ENCODE data around the gene LONRF2. TPM values are rescaled to one million over a fixed set of nuclear protein-coding genes. Genes with fewer than 3 reads are reported as not detected.

Gene LONRF2
- total and polyA plus RNA-seq, 2 donors (not counting 1 experiment from before 2014, with no cell fraction given) = under 0.01 to 0.01 TPM

- H3K9ac ChIP-seq (ENCODE audit: insufficient read depth, low read length) = no peak overlapping the region
- H3K27ac ChIP-seq (ENCODE audit: insufficient read depth, low read length) = no peak overlapping the region
- H3K27me3 ChIP-seq (ENCODE audit: control insufficient read depth, insufficient read depth, low read length) = no peaks in the 10 kb centered on the region
- peak; percentile 72 to 85 for DNase-seq (ENCODE audit: low read depth in 2 of 2)
- H3K4me2 ChIP-seq (ENCODE audit: extremely low read depth, insufficient read depth, low read length) = no peak overlapping the region
- no peaks in the 10 kb centered on the region for H3K9me3 ChIP-seq (ENCODE audit: control insufficient read depth, insufficient read depth, low read depth, low read length)
- H3K79me2 ChIP-seq (ENCODE audit: control insufficient read depth, insufficient read depth, low read length) = no peaks in the 10 kb centered on the region
- H3K4me1 ChIP-seq (ENCODE audit: control insufficient read depth, extremely low read depth, insufficient read depth, low read length) = no peaks in the 10 kb centered on the region
- TF ChIP-seq EZH2 (IDR thresholded peaks at IDR 0.05; ENCODE audit: low read length, missing control alignments) = no peak
- peak; percentile 59 to 70 for TF ChIP-seq CTCF (conservative IDR thresholded peaks at IDR 0.05 in 1 of 2, IDR thresholded peaks at IDR 0.05 in 1 of 2; ENCODE audit: low read depth in 1 of 2, low read length in 2 of 2)
- no peaks in the 10 kb centered on the region for H4K20me1 ChIP-seq (ENCODE audit: control insufficient read depth, extremely low read depth, insufficient read depth, low read length)
- H3K4me3 ChIP-seq (replicated peaks in 1 of 4; ENCODE audit: control extremely low read depth in 1 of 4, insufficient read depth in 1 of 4, low read depth in 3 of 4, low read length in 4 of 4) = no peak overlapping the region
- H2AFZ ChIP-seq (ENCODE audit: low read length) = no peak overlapping the region
- no peaks in the 10 kb centered on the region for H3K36me3 ChIP-seq (ENCODE audit: control insufficient read depth, insufficient read depth, low read length)
Measured at GRCh38 chr2:100260712-100261620, 61.3 kb downstream of the LONRF2 start.

DNA sequence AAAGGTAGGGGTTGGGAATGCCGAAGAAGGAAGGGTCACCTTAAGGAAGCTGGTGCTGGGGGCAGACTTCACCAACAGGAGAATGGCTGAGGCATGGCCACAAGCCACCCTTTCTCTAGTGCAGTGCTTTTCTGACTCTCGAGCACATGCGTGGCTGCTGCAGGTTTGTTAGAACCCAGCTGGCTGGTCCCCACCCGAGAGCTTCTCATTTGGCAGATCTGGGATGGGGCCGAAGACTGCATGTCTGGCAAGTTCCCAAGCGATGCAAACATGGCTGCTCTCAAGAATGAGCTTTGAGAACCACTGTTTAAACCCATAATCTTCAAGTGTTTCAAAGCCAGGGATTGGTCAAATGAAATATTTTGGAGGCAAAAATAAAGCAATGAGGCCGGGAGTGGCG is 63.2 kb downstream of the LONRF2 start:
- H3K79me2 ChIP-seq (ENCODE audit: control insufficient read depth, insufficient read depth, low read length) = no peaks in the 10 kb centered on the region
- no peak overlapping the region for H3K4me2 ChIP-seq (ENCODE audit: extremely low read depth, insufficient read depth, low read length)
- no peak overlapping the region for H3K9ac ChIP-seq (ENCODE audit: insufficient read depth, low read length)
- no peaks in the 10 kb centered on the region for H3K9me3 ChIP-seq (ENCODE audit: control insufficient read depth, insufficient read depth, low read depth, low read length)
- no peaks in the 10 kb centered on the region for H3K27me3 ChIP-seq (ENCODE audit: control insufficient read depth, insufficient read depth, low read length)
- no peak overlapping the region for H3K27ac ChIP-seq (ENCODE audit: insufficient read depth, low read length)
- no peaks in the 10 kb centered on the region for H3K4me1 ChIP-seq (ENCODE audit: control insufficient read depth, extremely low read depth, insufficient read depth, low read length)
- no peaks in the 10 kb centered on the region for H3K36me3 ChIP-seq (ENCODE audit: control insufficient read depth, insufficient read depth, low read length)
- H4K20me1 ChIP-seq (ENCODE audit: control insufficient read depth, extremely low read depth, insufficient read depth, low read length) = no peaks in the 10 kb centered on the region
- no peak for TF ChIP-seq EZH2 (IDR thresholded peaks at IDR 0.05; ENCODE audit: low read length, missing control alignments)
- TF ChIP-seq CTCF (conservative IDR thresholded peaks at IDR 0.05 in 1 of 2, IDR thresholded peaks at IDR 0.05 in 1 of 2; ENCODE audit: low read depth in 1 of 2, low read length in 2 of 2) = no peak
- no peak overlapping the region for H2AFZ ChIP-seq (ENCODE audit: low read length)
- no peak overlapping the region for H3K4me3 ChIP-seq (replicated peaks in 1 of 4; ENCODE audit: control extremely low read depth in 1 of 4, insufficient read depth in 1 of 4, low read depth in 3 of 4, low read length in 4 of 4)
- no peak for DNase-seq (ENCODE audit: low read depth in 2 of 2)

DNA sequence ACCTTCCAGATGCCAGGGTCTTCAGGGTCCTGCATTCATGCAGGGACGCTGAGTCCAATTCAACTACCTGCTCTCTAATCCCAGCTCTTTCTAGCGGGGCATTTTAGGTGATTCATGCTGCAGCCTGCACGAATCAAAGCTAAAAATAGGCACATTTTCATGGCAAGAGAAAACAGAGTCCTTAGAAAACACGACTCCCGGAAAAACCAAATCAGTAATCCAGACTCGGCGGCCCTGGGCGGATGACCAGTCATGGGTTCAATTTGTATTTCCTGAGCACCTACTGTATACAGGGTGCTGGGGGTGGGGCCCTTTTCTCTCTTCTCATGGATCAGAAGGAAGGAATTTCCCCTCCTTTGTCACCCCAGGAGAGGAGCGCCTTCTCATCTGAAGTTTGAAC is 64.4 kb downstream of the LONRF2 start:
- Histone ChIP-seq H3K27me3 (ENCODE audit: control insufficient read depth, insufficient read depth, low read length) (no peaks in the 10 kb centered on the region), H3K27ac (ENCODE audit: insufficient read depth, low read length) (no peak overlapping the region), H3K9me3 (ENCODE audit: control insufficient read depth, insufficient read depth, low read depth, low read length) (no peaks in the 10 kb centered on the region), H3K9ac (ENCODE audit: insufficient read depth, low read length) (no peak overlapping the region), H3K79me2 (ENCODE audit: control insufficient read depth, insufficient read depth, low read length) (no peaks in the 10 kb centered on the region), H4K20me1 (ENCODE audit: control insufficient read depth, extremely low read depth, insufficient read depth, low read length) (no peaks in the 10 kb centered on the region), H3K4me2 (ENCODE audit: extremely low read depth, insufficient read depth, low read length) (no peak overlapping the region), H3K4me3 (replicated peaks in 1 of 4; ENCODE audit: control extremely low read depth in 1 of 4, insufficient read depth in 1 of 4, low read depth in 3 of 4, low read length in 4 of 4) (no peak overlapping the region), H3K4me1 (ENCODE audit: control insufficient read depth, extremely low read depth, insufficient read depth, low read length) (no peaks in the 10 kb centered on the region), H3K36me3 (ENCODE audit: control insufficient read depth, insufficient read depth, low read length) (no peaks in the 10 kb centered on the region), H2AFZ (ENCODE audit: low read length) (no peak overlapping the region)
- DNase-seq (ENCODE audit: low read depth in 2 of 2) = peak in 1 of 2 donors; percentile 68
- TF ChIP-seq EZH2 (IDR thresholded peaks at IDR 0.05; ENCODE audit: low read length, missing control alignments) (no peak), CTCF (conservative IDR thresholded peaks at IDR 0.05 in 1 of 2, IDR thresholded peaks at IDR 0.05 in 1 of 2; ENCODE audit: low read depth in 1 of 2, low read length in 2 of 2) (no peak)

Data from fibroblast of lung (primary cell).